Suppressor macrophage treated with lipopolysaccharide for 4 hours (primary cell): ENCODE measurements around the gene DECR2.
"Not testable (repeated sequence)": the region's sequence is repeated elsewhere in the genome, so short reads cannot be mapped to it uniquely, and the experiment has no call there.

Source experiments
- DNase-seq: peaks from one replicate; pipeline ENCODE4 v3.0.0-alpha.2; 2020

DECR2 gene

GRCh38 chr16:379961-380761 lies 21.5 kb upstream of the DECR2 start:
- DNase-seq = no peak

DNA sequence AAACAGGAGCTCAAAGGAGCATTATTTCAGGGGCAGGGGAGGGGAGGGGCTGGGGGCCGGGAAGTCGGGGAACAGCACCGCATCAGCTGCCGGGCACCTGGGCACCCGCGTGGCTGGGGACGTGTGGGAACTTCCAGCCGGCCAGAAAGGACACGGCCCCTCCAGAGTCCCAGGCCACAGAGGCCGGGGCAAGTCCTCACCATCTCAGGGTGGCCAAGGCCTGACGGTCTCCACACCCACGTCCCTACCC lies 21.0 kb upstream of the DECR2 start:
- DNase-seq = peak; percentile 15

GRCh38 chr16:381012-381788 lies 20.5 kb upstream of the DECR2 start:
- DNase-seq = peak; percentile 27

DNA sequence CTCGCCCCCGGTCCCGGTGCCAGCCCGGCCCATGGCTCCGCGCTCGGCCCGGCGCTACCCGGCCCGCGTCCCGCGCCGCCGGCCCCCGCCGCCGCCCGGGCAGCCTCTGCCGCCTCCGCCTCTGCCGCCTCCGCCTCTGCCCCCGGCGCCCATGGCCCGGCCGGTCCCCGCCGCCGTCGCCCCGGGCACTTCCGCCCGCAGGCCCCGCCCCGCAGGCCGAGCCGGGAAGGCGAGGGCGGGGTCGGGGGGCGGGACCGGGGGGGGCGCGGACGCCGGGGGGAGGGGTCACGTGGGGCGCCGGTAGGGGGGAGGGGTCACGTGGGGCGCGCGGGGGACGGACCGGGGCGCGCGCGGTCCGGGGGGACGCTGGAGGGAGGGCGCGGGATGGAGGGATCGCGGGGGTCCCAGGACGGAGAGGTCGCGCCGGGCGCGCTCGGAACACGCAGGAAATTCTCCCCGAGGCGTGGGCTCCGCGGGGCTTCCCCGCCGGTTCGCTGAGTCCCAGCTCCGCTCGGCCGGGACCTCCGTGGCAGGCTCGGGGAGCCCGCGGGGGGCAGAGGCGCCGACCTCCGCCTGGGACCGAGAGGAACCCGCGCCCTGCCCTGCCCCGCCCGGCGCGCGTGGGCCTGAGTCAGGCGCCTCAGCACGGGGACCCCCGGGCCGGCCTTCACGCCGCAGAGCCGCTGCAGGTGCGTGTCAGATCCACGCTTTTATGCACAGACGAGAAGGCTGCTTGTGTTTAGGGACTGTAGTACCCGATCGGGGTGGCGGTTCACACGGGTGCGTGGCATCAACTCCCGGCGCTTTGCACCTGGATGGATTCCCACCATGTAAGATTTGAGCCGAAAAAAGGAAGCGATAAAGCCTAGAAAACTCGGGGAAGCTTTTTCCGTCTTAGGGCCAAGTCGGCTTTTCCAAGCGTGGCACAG lies 19.6 kb upstream of the DECR2 start, which contains the start of gene PGAP6:
Gene PGAP6 (minus strand): TSS at position 190 of the 929 bp plus-strand sequence. CDS start 157 bp downstream, at position 33.
- DNase-seq = peak; percentile 88

DNA sequence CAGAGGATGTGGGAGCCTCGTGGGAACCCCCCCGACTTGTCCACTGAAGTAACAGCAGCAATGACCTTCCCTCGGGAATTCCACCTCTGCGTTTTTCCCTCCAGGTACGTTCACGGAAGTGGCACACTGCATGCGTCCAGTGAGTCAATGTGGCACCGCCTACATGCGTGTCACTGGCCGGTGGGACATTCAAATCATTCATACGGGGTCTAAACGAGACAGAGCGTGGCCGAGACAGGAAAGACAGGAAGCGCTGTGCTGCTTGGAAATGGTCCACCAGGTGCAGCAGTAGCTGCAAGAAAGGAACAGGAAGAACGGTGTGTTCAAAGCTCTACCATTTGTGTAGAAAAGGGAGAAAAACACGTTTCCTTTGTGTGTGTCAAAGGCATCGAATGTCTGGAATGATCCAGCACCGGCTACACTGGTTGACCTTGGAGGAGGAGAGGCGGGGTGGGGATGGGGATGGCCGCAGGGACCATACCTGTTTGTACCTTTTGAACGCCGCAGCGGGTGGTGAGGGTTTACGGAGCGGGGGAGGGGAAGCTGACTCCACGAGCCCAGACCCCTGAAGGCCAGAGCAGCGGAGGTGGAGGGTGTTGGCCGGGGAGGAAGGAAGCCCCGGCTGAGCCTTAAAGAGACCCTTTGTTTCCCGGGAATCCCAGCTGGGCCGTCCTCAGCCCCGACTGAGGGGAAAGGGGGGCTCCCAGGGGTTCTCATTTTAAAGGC lies 18.2 kb upstream of the DECR2 start:
- DNase-seq = peak; percentile 32

DNA sequence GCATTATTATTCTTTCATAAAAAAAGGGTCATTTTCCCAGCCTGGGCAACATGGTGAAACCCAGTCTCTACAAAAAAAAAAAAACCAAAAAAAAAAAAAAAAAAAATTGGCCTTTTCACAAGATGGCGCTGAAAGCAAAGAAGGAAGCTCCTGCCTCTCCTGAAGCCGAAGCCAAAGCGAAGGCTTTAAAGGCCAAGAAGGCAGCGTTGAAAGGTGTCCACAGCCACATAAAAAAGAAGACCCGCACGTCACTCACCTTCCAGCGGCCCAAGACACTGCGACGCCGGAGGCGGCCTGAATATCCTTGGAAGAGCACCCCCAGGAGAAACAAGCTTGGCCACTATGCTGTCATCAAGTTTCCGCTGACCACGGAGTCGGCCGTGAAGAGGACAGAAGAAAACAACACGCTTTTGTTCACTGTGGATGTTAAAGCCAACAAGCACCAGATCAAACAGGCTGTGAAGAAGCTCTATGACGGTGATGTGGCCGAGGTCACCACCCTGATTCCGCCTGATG lies 15.0 kb upstream of the DECR2 start:
- DNase-seq = peak; percentile 19

- DNase-seq = not testable (repeated sequence)
These were observed 13.7 kb upstream of the DECR2 start for GRCh38 chr16:387761-388666.

DNA sequence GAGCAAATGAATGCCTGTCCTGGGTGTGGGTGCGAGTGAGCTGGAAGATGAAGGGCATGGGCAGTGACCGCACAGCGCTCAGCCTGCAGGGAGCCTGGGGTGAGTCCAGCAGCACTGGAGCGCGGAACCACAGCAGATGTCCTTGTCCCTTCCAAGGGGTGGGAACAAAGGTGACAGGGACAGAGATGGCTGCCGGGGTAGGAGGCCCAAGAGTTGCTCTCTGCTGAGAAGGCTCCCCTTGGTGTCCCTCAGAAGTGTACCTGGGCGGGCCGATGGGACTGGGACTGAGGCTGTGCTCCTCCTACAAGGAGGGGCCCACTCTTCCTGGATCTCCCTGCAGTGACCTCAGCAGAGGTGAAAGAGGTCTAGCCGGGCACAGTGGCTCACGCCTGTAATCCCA lies 12.3 kb upstream of the DECR2 start:
- DNase-seq = no peak

DNA sequence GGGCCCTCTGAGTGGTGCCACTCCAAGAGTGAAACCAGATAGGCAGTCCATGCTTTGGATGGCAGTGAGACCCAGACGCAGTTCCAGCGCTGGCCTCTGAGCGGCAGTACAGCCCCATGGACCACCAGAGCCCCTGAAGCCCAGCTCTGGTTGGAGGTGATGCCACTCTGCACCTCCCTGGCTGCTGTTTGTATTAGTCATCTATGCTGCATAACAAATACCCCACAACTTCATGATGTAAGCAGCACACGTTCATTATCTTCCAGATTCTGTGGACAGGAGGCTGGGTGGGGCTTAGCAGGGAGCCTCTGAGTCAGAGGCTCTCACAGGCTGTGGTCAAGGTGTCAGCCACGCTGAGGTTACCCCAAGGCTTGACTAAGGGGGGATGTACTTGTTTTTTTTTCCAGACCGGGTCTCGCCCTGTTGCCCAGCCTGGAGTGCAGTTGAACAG lies 9.8 kb upstream of the DECR2 start:
- peak; percentile 67 for DNase-seq

GRCh38 chr16:392450-393030 lies 9.1 kb upstream of the DECR2 start:
- DNase-seq = peak; percentile 79

DNA sequence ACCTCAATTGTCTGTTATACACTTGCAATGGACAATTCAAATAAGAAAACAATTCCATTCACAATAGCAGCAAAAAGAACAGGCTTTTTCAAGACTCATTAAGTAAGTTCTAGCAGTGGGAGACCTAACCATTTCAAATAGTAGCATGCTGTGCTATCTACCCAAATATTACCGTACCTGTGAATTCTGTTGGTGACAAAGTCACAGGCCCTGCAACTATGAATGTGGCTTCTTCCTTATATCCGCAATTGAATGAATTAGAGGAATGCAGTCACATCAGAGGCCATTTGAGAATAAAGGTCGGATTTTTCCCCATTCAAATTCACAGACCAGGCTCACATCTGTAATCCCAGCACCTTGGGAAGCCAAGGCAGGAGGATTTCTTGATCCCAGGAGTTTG lies 5.5 kb upstream of the DECR2 start:
- no peak for DNase-seq

DNA sequence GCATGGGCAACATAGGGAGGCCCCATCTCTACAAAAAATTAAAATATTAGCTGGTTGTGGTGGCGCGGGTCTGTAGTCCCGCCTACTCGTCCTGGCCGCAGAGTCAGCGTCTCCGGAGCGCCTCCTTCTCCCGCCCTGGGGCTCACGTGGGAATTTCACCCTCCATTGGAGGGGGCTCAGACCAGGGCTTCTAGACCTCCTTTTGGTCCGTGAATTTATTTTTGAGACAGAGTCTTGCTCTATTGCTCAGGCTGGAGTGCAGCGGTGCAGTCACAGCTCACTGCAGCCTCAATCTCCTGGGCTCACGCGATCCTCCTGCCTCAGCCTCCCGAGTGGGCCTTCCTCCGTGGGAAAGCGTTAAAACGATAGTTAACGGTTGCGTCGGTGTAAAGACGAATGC lies 5.1 kb upstream of the DECR2 start:
- peak; percentile 41 for DNase-seq

- DNase-seq = peak; percentile 36
These were observed 4.5 kb upstream of the DECR2 start, which contains the start of gene NME4 for GRCh38 chr16:397135-397661. TSS of gene NME4 (plus strand) at chr16:397199. CDS start at chr16:397223, 24 bp downstream.

DNA sequence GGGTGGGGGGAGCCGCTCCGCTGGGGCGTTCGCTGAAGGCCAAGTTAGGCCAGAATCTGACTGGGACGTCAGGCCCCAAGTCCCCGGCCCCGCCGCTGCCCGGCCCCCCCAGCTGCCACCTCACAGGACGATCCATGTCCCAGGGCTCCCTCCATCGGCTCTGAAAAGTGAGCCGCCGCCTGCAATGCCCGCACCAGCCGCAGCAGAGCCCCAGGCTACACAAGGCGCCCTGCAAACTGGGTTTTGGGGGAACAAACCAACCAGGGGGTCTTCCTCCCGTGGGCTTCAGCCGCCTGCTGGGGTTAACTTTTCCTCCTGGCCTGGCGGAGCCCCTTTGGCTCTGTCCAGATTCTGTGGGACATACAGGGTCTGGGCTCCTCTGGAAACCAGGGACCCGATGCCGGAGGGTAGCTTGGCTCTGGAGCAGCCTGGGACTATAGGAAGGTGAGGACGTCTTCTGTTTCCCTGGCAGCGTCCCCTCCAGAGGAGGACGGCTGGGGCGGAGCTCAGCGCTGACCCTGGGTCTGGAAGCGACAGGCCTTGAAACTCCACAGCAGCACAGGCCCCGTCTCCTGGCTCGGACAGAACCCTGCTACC lies 3.9 kb upstream of the DECR2 start:
- peak; percentile 41 for DNase-seq

DNA sequence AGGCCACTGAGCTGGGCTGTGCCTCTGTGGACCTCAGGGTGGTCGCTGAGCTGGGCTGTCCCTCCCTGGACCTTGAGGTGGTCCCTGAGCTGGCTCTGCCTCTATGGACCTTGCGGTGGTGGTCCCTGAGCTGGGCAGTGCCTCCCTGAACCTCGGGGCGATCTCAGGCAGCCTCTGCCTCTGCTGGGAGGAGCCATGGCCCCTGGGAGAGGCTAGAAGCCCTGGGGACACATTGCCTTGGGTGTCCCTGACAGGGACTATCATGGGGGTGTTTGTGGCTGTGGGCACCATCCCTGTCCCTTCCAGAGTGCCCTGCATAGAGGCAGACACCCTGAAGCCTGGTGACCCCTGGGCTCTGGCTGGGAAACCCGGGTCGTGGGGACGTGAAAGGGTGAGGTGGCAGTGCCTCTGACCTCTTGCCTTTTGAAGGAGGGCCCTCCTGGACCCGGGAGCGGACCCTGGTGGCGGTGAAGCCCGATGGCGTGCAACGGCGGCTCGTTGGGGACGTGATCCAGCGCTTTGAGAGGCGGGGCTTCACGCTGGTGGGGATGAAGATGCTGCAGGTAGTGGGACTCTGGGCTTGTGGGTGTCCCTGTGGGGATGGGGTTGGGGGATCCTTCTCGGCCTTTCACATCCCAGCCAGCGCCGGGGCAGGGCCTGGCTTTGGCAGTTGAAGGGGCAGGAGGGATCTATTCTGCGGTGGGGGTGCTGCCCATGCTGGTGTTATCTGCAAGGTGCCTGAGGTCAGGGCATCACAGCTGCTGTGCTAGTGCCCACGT lies 2.9 kb upstream of the DECR2 start:
- DNase-seq = no peak

DNA sequence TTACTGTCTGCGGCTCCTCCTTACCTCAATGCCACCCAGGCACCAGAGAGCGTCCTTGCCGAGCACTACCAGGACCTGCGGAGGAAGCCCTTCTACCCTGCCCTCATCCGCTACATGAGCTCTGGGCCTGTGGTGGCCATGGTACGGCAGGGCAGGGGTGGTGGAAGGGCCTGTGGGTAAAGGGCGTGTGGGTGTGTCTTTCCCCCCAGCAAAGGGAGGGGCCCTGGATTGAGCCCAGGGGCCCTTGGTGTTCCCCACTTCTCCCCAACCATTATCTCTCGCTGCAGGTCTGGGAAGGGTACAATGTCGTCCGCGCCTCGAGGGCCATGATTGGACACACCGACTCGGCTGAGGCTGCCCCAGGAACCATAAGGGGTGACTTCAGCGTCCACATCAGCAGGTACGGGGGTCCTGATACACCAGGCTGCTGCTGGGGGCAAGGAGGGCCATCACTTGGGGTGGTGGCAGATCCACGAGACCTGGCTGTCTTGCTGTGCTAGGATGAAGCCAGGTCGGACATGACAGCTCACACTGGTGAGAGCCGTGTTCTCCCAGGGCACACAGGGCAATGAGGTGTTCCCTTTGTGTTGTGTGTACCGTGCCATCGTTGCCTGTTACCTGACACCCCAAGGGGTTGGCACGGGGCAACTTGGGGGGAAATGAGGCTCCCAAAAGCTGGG lies 2.2 kb upstream of the DECR2 start:
- DNase-seq = no peak

GRCh38 chr16:400061-400591 lies 1.6 kb upstream of the DECR2 start:
- no peak for DNase-seq

DNA sequence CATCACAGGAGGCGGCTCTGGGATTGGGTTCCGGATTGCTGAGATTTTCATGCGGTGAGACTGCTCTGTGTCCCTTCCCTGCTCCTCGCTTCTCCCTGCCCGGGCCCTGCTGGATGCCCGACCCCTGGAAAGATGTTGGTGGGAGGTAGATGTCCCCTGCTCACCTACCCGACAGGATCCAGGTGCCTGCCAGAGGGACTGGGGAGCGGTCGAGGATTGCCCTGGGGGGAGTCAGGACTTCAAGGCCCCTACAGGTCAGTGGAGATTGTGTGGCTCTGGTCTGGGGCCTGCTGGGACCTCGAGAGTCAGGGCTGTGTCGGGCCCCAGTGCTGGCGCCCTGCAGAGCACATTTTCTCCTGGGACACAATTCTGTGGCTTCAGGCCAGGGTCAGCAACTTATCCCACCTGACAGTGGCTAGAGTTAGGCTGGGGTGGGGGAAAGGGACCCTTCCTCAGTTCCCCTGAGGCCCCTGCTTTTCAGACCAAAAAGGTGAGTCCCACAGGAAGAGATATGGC lies 3.3 kb downstream of the DECR2 start:
- DNase-seq = no peak
